Activated gamma-delta T cell treated with anti-CD3 and anti-CD28 coated beads, Interleukin-2, amount 50 U/mL, for 16 hours (primary cell): Measurements from ENCODE around the gene PKM.
"Not testable (repeated sequence)": the region's sequence is repeated elsewhere in the genome, so short reads cannot be mapped to it uniquely, and the experiment has no call there.

Source experiments
- DNase-seq: peaks from one replicate; pipeline ENCODE4 v3.0.0-alpha.2; 2020; ENCODE audit warnings: low read depth

Gene PKM

DNA sequence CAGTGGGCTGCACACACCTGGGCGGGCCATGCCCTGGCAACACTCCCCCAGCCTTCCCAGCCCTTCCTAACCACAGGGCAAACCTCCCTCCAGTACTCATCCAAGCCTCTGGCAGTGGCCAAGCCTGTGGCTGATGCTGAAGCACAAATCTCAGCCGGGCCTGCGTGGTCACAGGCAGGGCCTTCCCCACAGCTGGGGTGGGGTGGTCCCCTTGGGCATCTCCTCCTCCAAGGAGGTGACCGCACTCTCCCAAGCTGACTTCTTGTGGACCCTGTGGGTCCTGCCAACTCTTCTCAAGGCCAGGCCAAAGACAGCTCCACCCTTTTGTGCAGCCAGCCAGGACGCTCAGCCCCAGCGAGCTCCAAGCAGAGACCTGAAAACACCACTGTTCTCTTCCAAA, 54.8 kb downstream of the PKM start:
- DNase-seq: no peak

DNA sequence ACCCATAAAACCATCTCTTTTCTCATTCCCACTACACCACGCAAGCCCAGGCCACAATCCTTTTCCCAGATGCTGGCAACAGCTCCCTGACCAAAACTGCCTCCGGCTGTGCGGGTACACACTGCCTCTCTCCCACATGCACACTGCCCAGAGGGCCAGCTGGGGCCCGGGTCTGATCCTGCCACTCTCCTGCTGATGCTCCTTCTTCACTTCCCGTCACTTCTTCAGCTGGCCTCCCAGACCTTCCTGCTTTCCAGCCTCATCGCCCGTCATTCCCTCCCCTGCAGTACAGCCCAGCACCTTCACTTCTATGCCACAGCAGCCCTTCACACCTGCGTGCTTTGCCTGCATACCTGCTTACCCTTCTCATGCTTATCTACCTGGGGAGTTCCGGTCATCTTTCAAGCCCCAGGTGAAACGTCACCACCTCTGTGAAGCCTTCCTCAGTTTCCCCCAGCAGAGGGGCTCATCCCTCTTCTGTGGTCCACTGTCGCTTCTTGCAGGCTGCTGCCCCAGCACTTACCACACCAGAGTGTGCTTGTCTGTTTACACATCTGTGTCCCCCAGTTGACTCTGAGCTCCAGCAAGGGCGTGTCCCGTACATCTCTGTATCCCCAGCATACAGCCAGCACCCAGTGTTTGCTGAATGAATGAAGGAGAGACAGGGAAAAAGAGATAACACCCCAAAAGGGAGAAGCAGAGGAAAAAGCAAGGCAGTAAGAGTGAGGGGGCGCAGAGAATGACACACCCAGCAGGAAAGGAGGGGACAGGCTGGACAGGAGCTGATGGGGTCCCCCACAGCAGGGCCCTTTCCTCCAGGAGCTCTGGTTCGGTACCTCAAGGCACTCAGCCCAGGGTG, 55.6 kb downstream of the PKM start:
- no peak for DNase-seq

DNA sequence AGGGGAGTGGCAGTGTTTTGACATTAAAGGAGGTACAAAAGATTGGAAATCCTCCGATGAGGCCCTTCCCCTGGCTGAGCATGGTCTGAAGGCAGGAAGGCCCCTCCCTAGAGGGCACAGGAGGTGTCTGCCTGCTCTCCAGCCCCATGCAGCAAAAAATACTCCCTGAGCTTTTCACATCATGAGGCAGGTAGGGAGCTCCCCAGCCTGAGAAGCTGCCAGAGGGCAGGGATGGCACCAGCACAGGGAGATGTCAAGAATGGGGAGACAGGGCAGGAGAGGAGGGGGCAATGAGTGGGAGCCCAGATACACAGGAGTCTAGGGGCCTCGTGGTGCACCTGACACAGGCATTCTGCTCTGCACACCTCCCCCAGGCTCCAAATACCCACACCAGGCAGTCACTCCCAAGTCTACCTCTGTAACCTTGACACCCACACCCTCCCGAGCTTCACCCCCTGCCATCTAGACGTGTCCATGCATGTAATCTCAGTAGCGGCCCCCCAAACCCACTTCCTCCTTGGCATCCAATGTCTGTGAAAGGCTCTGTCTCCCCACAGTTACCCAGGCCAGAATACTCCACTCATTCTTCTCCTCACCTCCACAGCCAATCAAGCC, 56.3 kb downstream of the PKM start:
- no peak for DNase-seq

DNA sequence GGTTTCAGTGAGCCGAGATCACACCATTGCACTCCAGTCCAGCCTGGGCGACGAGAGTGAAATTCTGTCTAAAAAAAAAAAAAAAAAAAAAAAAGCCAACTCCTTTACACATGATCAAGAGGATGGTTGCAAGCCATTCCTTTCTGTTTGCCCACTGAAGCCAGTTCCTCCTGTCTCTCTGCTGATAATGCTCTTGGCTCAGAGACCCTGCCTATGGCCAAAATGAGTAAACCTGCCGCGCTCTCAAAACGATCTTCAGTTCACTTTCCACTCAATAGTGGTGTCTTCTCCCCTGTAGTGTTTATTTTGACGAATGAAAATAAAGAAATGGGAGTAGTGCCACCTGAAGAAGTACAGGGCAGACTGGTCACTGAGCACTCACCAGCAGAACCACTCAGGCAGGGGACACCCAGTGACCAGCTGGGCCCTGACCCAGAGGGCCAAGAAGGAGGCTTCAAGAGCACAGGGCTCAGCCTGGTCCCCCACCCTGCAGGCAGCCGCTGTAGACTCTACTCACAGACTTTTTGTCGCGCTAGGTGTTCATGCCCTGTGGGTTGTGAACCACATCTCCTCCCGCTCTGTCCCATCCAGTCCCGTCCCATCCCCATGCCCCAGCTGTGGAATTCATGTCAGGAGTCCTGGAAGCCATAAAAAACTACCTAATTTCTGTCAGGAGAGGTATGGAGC, 57.0 kb downstream of the PKM start:
- no peak for DNase-seq

DNA sequence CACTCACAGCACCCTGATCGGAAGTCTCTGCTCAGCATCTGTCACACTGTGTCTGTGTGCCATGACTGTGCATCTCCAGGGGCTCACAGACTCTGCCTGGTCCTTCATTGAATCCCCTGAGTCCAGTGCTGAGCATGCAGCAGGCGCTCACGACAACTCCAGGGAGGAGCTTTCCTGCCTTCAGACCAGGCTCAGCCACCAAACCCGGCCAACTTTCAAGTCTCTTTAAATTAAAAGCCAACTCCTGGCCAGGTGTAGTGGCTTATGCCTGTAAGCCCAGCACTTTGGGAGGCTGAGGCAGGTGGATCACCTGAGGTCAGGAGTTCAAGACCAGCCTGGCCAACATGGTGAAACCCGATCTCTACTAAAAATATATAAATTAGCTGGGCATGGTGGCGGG, 57.6 kb downstream of the PKM start:
- no peak for DNase-seq

DNA sequence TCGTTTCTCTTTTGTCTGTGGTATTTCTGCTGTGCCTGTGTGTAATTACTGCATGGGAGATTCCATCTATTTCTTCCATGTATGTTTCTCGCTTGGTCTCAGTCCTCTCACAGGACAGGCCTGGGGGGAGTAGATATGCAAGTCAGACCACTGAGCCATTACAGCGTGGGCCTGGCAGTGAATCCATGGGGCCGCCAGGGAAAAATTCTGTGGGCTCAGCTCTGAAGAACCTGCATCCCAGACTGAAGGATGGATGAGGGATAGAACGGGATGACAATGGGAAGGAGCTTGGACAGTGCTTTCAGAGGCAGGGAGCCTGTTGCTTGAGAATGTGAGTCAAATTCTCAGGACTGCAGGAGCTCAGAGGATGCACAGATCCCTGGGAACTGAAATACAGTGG, 58.2 kb downstream of the PKM start:
- DNase-seq: no peak

DNA sequence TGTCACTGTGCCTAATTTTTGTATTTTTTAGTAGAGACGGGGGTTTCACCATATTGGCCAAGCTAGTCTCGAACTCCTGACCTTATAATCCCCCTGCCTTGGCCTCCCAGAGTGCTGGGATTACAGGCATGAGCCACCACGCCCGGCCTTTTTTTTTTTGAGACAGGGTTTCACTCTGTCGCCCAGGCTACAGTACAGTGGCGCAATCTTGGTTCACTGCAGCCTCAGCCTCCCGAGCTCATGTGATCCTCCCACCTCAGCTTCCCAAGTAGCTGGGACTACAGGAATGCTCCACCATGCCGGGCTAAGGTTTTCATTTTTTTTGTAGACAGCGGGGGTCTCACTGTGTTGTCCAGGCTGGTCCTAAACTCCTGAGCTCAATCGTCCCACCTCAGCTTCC, 59.0 kb downstream of the PKM start:
- DNase-seq: not testable (repeated sequence)

DNA sequence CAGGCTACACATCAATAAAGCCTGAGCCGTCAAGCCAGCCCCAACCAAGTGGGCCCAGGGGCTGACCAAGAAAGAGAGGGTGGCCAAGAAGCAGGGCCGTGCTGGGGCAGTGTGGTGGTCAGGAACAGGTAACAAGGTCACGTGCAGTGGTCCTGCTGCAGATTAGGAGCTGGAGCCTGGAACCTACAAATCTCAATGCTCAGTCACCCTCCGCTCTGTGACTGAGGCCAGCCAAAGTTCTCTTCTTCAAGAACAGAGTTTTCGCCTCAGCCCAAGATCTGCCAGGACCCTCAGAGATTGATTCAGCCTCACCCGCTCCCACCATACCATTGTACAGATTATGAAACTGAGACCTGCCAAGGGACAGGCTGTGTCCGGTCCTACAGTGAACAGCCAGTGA, 60.3 kb downstream of the PKM start:
- DNase-seq: no peak

DNA sequence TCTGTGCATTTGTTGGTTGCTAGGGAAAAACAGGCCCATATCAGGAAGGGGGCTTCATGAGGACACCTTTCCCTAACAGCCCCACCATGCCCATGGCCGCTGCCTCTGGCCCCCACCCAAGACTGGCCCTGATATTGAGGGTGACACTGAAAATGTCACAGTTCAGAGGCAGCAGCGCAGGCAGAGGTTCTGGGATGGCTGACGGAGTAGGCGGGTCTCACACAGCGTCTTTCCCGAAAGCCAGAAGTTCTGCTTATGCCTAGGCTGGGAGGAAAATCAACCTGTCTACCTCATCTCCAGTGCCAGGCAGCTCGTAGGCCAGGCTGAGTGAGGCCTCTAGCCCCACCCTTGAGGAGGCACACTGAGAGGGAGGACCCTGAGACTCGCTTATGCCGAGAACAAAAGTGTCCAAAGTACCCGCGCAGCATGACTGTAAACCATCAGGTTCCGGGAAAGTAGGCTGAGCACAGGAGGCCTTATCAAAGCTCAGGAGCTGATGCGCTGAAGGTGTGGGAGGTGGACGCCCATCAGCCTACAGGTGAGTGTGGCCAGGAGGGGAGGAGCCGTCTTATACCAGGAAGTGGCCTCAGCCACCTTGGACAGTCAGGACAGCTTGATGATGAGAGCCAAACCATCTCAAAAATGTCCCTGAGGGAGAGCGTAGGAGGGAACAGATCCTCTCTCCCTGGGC, 60.9 kb downstream of the PKM start:
- DNase-seq: no peak

DNA sequence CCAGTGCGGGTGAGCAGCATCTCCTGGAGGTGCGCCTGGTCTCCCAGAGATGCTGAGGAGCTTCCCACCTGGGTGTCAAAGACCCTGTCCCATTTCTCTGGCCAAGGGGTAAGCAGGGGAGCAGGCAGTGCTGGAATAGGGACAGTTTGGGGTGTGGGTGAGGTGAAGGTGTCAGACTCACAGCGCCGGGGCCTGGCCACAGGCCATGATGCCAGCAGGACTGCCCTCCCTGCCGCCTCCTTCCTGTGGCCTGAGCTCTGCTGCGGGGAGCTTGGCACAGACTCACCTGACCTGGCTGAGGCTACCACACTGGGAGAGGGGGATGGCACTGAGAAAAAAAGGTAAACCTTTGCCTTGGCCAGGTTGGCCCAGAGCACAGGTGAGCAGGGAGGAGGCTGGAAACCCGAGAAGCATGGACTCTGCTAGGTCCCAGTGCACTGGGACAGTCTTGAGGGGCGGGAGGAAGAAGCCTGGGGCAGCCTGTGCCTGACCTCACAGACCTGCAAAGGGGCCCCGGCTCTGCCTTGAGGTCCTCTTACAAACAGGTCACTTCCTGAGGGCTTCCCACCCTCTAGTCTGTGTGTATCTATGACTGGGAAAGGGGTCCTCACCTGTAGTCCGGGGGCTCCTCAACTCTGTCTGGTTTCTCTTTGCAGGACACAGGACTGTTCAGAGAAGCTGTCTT, 61.6 kb downstream of the PKM start:
- DNase-seq: no peak

DNA sequence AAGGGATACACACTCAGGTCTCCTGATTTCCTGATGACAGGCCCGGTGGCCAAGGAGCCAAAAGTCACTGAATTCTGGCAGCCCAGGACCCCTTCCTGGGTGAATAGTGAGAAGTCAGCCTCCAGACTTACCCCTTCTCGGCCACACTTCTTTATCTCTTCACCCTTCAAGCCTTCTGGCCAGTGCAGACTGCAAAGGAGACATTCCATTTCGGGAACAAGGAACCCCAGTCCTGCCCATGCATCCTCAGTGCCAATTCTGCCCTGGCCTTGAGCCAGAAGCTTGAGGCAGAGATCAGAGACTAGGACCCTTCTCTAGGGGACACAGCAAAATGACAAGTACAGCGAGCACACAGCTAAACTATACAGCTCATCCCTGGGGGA, 62.2 kb downstream of the PKM start:
- DNase-seq: no peak

DNA sequence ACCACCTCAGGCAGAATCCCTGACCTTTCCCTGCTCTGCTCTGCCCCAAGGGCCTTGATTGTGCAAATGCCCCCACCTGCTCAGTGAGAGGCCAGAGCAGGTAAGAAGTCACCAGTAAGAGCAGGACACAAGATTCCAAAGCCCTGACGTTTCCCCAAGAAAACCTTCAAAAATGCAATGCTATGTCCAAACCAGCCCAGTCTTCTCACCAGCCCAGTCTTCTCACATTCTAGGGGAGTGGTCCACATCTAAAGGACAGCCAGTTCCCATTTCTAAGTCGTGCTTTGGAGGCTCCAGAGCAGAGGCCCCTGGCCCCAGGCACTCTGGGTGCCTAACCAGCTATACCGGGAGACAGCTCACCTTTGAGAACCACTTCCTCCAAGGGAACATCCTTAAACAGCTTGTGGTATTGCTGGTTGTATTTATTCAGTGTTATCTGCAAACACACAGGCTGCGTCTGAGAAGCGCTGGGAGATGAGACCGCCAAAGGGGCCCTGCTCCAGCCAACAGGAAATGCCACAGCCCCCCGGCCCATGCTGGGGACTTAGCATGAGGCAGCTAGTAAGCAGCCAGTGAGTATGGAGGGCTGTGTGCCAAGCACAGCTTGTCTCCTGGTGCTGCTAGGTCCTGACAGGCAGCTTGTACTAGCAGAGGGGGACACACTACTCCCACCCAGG, 62.7 kb downstream of the PKM start:
- DNase-seq: no peak

DNA sequence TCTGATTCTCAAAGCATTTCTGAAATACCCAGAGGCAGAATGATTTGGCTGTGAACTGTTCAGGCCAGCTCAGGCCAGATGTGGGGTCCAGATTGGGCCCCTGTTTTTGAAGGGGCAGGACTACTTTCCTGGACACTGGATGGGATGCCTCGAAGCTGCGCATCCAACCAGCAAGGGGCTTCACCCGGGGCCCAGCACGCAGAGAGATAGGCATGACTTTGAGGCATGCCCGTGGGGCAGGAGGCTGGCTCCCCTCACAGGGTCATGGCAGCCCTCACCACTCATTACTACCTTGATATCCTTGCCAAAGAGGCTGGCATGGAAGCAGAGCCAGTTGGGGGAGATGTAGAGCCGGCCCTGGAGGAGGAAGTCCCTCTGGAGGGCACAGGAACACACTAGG, 63.5 kb downstream of the PKM start:
- no peak for DNase-seq

DNA sequence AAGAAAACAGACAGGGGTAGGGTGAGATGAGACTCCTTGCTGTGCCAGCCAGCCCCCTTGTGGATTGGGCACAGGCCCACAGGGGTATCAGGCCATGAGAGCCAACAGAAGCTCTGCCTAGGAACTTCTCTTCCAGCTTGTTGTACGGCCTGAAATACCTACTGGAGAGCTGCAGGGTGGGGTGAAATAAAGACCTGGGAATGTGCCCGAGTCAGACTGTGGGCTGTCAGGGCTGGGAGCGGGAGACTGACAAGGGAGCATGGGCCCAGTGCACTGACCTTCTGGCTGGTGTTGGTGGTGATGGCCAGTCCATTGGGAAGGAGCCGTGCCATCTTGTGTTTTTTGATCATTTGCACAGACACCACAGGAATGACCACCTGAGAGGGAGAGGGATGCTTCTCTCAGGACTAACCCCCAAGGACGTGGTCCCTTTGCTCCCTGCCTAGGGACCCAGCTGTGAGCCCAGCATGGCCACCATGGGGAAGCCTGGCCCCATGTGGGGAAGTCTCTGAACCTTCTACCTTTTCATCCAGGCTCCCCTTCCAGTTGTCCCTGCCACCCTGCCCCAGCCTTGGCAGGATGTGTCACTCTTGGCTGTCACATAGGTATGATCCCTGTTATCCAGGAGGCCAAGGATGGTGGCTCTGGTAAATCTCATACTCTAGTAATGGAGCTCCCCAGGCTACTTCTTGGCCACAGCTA, 64.1 kb downstream of the PKM start:
- DNase-seq: no peak

DNA sequence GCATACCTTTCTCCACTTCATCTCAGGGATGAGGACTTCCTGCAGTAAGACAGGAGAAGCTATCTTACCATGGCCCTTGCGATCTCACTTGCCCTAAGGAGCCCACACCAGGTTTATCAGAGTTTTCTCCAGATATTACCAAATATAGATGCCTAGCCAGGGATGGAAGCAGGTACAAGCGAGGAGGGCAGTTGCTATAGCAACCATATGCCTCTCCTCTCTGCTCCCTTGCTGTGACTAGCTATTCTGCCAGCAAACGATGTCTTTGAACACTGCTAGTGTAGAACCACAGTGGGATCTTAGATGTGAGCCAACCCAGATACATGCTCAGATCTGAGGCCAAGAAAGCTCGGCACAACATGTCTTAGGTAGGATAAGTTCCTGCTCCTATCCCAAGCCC, 67.3 kb downstream of the PKM start:
- no peak for DNase-seq

DNA sequence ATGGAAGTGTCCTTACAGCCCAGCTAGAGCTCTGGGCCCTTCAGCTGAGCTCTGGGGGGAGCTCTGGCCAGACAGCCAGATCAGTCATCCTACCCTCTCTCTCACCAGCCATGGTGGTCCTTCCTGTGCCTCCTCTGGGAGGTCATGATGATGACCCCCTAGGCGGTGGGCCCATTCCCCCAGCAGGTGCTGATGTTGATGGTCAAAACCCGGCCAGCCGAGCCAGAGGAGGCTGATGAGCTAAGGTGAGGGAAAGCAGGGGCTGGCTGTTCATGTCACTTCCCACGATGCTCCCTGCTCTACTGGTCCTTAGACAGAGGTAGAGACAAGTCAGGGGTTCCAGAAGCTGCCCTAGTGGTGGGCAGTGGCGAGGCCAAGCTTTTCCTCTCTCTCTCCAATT, 68.4 kb downstream of the PKM start:
- DNase-seq: no peak

DNA sequence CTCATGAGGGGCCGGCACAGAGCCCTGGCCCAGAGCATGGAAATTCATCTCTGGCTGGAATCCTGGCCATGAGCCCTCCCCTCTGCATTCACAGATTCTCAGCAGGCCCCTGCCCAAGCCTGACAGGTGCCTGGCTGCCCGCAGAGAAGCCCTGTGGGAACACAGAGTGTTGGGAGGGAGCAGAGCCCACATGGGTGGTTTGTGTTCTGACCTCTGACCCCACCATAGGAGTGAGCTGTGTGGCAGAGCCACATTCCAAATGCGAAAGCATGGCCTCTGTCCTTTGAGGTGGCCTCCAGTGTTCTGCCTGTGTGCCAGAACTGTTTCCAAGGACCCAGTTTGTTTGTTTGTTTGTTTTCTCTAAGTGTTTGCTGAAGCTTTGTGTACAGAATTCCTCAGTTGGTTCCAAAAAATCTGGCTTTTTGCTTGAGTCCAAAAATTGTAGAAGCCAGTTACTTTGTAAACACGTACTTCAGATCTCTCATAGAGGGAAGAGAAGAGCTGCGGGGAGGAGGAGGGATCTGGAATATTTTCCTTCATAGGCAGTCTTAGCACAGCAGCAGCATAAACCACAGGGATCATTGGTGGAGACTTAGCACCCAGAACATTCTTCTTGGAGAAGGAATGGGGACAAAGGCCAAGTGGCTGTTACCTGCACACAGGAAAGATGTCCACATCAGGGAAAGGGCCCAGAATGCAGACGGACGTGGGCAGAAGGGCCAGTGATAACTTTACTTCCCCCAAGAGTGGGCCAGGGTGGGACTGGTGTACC, 69.4 kb downstream of the PKM start:
- no peak for DNase-seq

DNA sequence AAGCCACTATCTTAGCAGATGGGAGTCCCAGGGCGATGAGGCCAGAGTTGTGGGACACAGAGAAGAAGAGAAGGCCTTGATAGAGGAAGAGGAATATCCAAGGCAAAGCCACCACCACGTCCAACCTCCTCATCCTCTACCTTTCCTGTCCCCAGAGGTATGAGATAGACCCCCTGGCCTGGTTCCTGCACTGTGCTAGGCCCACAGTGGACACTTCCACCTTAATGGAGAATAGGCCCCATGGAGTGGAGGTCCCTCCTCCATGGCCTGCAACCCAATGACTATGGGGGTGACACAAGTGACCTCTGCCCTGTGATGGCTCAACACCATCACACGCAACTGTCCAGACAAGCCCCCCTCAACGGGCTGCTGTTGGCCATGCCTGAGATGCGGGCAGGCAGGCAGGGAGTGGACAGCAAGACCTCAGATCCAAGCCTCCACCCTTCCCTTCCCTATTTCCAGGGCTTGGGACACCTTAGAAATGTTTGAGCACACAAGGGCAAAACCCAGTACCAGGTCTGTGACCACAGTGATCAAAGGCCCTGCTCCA, 70.2 kb downstream of the PKM start:
- no peak for DNase-seq

DNA sequence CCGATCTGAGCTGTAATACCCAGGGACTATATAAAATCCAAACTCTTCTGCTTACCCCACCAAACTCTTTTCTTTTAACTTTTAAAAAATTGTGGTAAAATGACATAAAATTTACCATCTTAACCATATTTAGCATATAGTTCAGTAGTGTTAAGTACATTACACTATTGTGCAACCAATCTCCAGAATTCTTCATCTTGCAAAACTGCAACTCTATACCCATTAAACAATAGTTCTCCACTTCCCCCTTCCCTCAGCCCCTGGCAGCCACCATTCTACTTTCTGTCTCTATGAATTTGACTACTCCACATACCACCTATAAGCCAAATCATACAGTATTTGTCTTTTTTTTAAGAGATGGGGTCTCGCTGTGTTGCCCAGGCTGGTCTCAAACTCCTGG, 74.1 kb downstream of the PKM start:
- DNase-seq: no peak
